A549 (cell line): ENCODE measurements around the gene THAP4.
"Not testable (repeated sequence)": the region's sequence is repeated elsewhere in the genome, so short reads cannot be mapped to it uniquely, and the experiment has no call there.

ENCODE experiments used
- EP300 ChIP-seq, 2 experiments: fragments of >200 bp; sonication (Bioruptor Twin); formaldehyde crosslinking; IDR thresholded peaks; 2 replicates in 1 of 2; 3 replicates in 1 of 2; pipeline ENCODE4 v1.6.1; 2016 to 2017
- KDM1A ChIP-seq: fragments of 200-600 bp; sonication (generic); IDR thresholded peaks from 2 replicates; pipeline ENCODE4 v1.6.1; 2016; ENCODE audit warnings: low read depth, mild to moderate bottlenecking
- MAFK ChIP-seq: fragments of 450-650 bp; IDR thresholded peaks from 2 replicates; pipeline ENCODE4 v1.6.1; 2014; ENCODE audit not compliant: partially characterized antibody
- RFX5 ChIP-seq: fragments of 450-650 bp; IDR thresholded peaks from 2 replicates; pipeline ENCODE4 v1.7.1; 2014; ENCODE audit warnings: antibody characterized with exemption, mild to moderate bottlenecking, moderate library complexity
- TF ChIP-seq, protein P1 (sequence below): fragments of >200 bp; sonication (Bioruptor Twin); formaldehyde crosslinking; IDR thresholded peaks from 3 replicates; pipeline ENCODE4 v1.5.1; 2016

DNA sequence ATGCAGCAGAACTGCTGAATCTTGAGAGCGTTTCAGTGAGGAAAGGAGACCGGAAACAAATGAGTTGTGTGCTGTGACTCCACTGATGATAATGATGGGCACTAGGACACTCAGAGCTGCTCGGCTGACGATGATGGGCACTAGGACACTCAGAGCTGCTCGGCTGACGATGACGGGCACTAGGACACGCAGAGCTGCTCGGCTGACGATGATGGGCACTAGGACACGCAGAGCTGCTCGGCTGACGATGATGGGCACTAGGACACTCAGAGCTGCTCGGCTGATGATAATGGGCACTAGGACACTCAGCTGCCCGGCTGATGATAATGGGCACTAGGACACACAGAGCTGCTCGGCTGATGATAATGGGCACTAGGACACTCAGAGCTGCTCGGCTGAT lies 47.1 kb downstream of the THAP4 start:
- TF ChIP-seq KDM1A; MAFK; RFX5; EP300 (IDR thresholded peaks at IDR 0.05): not testable (repeated sequence)
- TF ChIP-seq, protein P1, sequence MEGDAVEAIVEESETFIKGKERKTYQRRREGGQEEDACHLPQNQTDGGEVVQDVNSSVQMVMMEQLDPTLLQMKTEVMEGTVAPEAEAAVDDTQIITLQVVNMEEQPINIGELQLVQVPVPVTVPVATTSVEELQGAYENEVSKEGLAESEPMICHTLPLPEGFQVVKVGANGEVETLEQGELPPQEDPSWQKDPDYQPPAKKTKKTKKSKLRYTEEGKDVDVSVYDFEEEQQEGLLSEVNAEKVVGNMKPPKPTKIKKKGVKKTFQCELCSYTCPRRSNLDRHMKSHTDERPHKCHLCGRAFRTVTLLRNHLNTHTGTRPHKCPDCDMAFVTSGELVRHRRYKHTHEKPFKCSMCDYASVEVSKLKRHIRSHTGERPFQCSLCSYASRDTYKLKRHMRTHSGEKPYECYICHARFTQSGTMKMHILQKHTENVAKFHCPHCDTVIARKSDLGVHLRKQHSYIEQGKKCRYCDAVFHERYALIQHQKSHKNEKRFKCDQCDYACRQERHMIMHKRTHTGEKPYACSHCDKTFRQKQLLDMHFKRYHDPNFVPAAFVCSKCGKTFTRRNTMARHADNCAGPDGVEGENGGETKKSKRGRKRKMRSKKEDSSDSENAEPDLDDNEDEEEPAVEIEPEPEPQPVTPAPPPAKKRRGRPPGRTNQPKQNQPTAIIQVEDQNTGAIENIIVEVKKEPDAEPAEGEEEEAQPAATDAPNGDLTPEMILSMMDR, result not testable (repeated sequence)
